Panc1 (cell line): ENCODE data around the gene CPAMD8. TPM values are rescaled to one million over a fixed set of nuclear protein-coding genes. Genes with fewer than 3 reads are reported as not detected.

ENCODE experiments used
- ATAC-seq: fragments of 200-7000 bp; cut with Tn5 transposase; 2 replicates; pipeline ENCODE4 v1.9.1; 2020; ENCODE audit warnings: mild to moderate bottlenecking, moderate library complexity
- BruUV-seq: library from RNA; stranded (reverse); fragments of 400-500 nt; replicated peaks from 2 replicates; lab custom pipeline; 2021; lab: Mats Ljungman, UMichigan
- CTCF ChIA-PET: fragments of 300-600 bp; sonication (Branson Sonifier 250); formaldehyde crosslinking; loops from one replicate; lab custom pipeline; 2022; ENCODE audit warnings: antibody characterized with exemption; lab: Charles Lee
- POLR2A ChIA-PET: fragments of 300-600 bp; sonication (Branson Sonifier 250); formaldehyde crosslinking; loops from one replicate; lab custom pipeline; 2022; ENCODE audit warnings: antibody characterized with exemption; lab: Charles Lee
- DNase-seq: peaks from one replicate; pipeline ENCODE4 v3.0.0-alpha.2; 2010; ENCODE audit warnings: low read depth, low spot score
- H3K27ac ChIP-seq: 2 replicates; pipeline ENCODE4 v1.5.1; 2011; ENCODE audit warnings: mild to moderate bottlenecking, low read length, inconsistent platforms
- H3K27me3 ChIP-seq: fragments of 200-500 bp; sonication (Bioruptor generic); 2 replicates; pipeline ENCODE4 v1.6.0; 2014; ENCODE audit warnings: low read length, inconsistent platforms; ENCODE audit not compliant: control insufficient read depth, insufficient read depth
- H3K36me3 ChIP-seq: fragments of 200-500 bp; sonication (Bioruptor generic); 2 replicates; pipeline ENCODE4 v1.5.1; 2014; ENCODE audit warnings: inconsistent platforms, mild to moderate bottlenecking, low read length, moderate library complexity; ENCODE audit not compliant: control insufficient read depth, insufficient read depth
- H3K4me1 ChIP-seq: 2 replicates; pipeline ENCODE4 v1.5.1; 2011; ENCODE audit warnings: inconsistent platforms, mild to moderate bottlenecking, low read length, moderate library complexity; ENCODE audit not compliant: control insufficient read depth, insufficient read depth
- H3K4me3 ChIP-seq, 2 experiments: 2 replicates each; pipeline ENCODE4 v1.5.1; 2011 to 2012; ENCODE audit warnings: low read depth in 2 of 2, low read length in 2 of 2, mild to moderate bottlenecking in 2 of 2, inconsistent platforms in 1 of 2, moderate library complexity in 1 of 2
- H3K9me3 ChIP-seq: fragments of 200-500 bp; sonication (Bioruptor generic); 2 replicates; pipeline ENCODE4 v1.5.1; 2014; ENCODE audit warnings: low read depth, mild to moderate bottlenecking, inconsistent platforms, low read length, moderate library complexity; ENCODE audit not compliant: control insufficient read depth, insufficient read depth
- POLR2AphosphoS5 ChIP-seq: IDR thresholded peaks from 2 replicates; pipeline ENCODE4 v1.6.1; 2012; ENCODE audit warnings: mild to moderate bottlenecking, low read depth, low read length, moderate library complexity
- REST ChIP-seq, 2 experiments: IDR thresholded peaks; 2 replicates each; pipeline ENCODE4 v1.6.1; 2011 to 2012; ENCODE audit warnings: low read depth in 2 of 2, control low read depth in 1 of 2, low read length in 1 of 2, mild to moderate bottlenecking in 1 of 2, moderate library complexity in 1 of 2; ENCODE audit not compliant: insufficient read depth in 1 of 2
- SIN3A ChIP-seq: IDR thresholded peaks from 2 replicates; pipeline ENCODE4 v1.6.1; 2012; ENCODE audit warnings: low read depth, mild to moderate bottlenecking, low read length, moderate library complexity, borderline replicate concordance; ENCODE audit not compliant: insufficient read depth
- TCF7L2 ChIP-seq: IDR thresholded peaks from 2 replicates; pipeline ENCODE4 v1.6.1; 2011; ENCODE audit warnings: mild to moderate bottlenecking, low read depth, low read length, inconsistent platforms
- in situ Hi-C: cut with HindIII; loops from 2 replicates; pipeline ENCODE4 v1.10.0; 2016; ENCODE audit warnings: low sequenced_read_pairs, low pct_unique_long_range_greater_than_20kb
- intact Hi-C: fragments of 100-400 bp; cut with micrococcal nuclease; formaldehyde crosslinking; loops from one replicate; pipeline ENCODE4 v1.10.0; 2022; ENCODE audit not compliant: unreplicated experiment
- total RNA-seq: library from RNA; stranded (reverse); gene quantifications from one replicate; pipeline ENCODE4 v1.2.1, GENCODE V29; 2021; ENCODE audit not compliant: unreplicated experiment
- TF ChIP-seq, protein P1 (sequence below): fragments of 450-650 bp; IDR thresholded peaks from 2 replicates; pipeline ENCODE4 v1.5.1; 2017; ENCODE audit warnings: mild to moderate bottlenecking

CPAMD8 gene
- total RNA-seq, 1 experiment from 2014 or later: 2.0 TPM

DNA sequence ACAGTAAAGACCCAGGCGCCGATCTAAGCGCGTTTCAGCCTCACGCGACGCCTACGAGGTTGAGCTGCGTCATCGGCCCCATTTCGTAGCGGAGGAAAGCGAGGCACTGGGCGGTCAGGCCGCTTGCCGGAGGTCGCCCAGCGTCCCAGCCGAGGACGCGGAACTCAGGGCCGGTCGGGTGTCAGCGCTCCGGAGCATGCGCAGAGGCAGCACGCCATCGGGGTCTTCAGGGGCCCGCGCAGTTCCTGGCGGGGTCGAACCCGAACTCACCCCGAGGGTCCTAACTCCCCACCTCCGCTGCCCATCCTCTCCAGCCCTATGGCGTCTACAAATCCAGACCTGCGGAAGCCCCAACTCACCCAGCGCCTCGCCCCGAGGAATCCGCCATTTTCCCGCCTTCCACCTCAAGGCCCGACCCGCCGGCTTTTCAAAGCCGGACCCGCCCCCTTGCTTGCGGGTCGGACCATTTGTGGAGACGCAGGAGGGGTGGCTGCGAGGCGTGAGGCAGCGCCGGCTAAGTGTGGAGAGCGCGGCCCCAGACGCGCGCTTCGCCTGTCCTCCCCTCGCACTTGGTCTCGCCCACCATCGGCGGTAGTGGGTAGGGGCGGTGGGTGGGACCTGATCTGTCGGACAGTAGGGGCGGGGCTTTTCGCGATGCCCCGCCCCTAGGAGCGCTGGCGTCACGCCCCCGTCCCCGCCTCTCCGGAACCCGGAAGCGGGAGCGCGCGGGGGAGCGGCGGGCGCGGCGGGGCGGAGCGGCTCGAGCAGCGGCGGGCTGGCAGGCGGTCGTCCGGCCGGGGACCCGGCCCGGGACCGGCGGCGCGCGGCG, 48.6 kb upstream of the CPAMD8 start, which contains the start of the genes HAUS8 and MYO9B:
HAUS8 (minus strand) TSS at position 418 of the 829 bp plus-strand sequence; CDS start at position 388, 30 bp downstream.
MYO9B (plus strand) TSS at position 743 of the 829 bp plus-strand sequence. CDS start 25,941 bp downstream, outside the sequence.
- H3K36me3 ChIP-seq: no peaks in the 10 kb centered on the region
- in situ Hi-C loops (no loop called here), intact Hi-C loops (no loop called here)
- ChIA-PET POLR2A (no interaction called here), CTCF (interaction anchor here (0.6 kb wide), 1 partner anchor 152 kb away, joined by 4 read pairs; no protein-coding TSS in a partner anchor)
- H3K4me1 ChIP-seq: peaks cover 30% of the 10 kb centered on the region
- no peaks in the 10 kb centered on the region for H3K9me3 ChIP-seq
- DNase-seq (peak; percentile 91), ATAC-seq (peak; percentile 89)
- no peaks in the 10 kb centered on the region for H3K27me3 ChIP-seq
- H3K27ac ChIP-seq: peak within 1 kb of the TSS; percentile 90
- BruUV-seq: no TSS peak
- TF ChIP-seq, protein P1, sequence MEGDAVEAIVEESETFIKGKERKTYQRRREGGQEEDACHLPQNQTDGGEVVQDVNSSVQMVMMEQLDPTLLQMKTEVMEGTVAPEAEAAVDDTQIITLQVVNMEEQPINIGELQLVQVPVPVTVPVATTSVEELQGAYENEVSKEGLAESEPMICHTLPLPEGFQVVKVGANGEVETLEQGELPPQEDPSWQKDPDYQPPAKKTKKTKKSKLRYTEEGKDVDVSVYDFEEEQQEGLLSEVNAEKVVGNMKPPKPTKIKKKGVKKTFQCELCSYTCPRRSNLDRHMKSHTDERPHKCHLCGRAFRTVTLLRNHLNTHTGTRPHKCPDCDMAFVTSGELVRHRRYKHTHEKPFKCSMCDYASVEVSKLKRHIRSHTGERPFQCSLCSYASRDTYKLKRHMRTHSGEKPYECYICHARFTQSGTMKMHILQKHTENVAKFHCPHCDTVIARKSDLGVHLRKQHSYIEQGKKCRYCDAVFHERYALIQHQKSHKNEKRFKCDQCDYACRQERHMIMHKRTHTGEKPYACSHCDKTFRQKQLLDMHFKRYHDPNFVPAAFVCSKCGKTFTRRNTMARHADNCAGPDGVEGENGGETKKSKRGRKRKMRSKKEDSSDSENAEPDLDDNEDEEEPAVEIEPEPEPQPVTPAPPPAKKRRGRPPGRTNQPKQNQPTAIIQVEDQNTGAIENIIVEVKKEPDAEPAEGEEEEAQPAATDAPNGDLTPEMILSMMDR: no peak
- TF ChIP-seq REST (IDR thresholded peaks at IDR 0.05; ENCODE audit: insufficient read depth in 1 of 2, low read depth in 2 of 2, low read length in 1 of 2): peak in 1 of 2 experiments; percentile 41; a peak in 1 of 4 replicates
- TF ChIP-seq POLR2AphosphoS5: peak; percentile 82
- TF ChIP-seq SIN3A: peak; percentile 52; the same call in 1 of the 2 replicates
- TF ChIP-seq TCF7L2: peak; percentile 98
- peak within 1 kb of the TSS; percentile 68 to 81 for H3K4me3 ChIP-seq

- Histone ChIP-seq H3K36me3 (no peaks in the 10 kb centered on the region), H3K9me3 (no peaks in the 10 kb centered on the region), H3K27me3 (no peaks in the 10 kb centered on the region), H3K4me1 (peaks cover 26% of the 10 kb centered on the region), H3K4me3 (peak overlapping the region; percentile 68 to 81), H3K27ac (peak overlapping the region; percentile 90)
- ATAC-seq (no peak), DNase-seq (no peak)
- ChIA-PET POLR2A (no interaction called here), CTCF (no interaction called here)
- in situ Hi-C loops: no loop called here
- TF ChIP-seq, protein P1: no peak
- TF ChIP-seq REST (IDR thresholded peaks at IDR 0.05; ENCODE audit: insufficient read depth in 1 of 2, low read depth in 2 of 2, low read length in 1 of 2): no peak
- no peak for TF ChIP-seq TCF7L2
- TF ChIP-seq SIN3A: no peak
- no peak for TF ChIP-seq POLR2AphosphoS5
- intact Hi-C loops: no loop called here
- TSS peak; percentile 92 for BruUV-seq
Observed at GRCh38 chr19:17074634-17075034, 48.0 kb upstream of the CPAMD8 start.
